Ovary (tissue), 9 donors: ENCODE measurements around the gene NEDD4. TPM values are rescaled to one million over a fixed set of nuclear protein-coding genes. Genes with fewer than 3 reads are reported as not detected.
"Not testable (repeated sequence)": the region's sequence is repeated elsewhere in the genome, so short reads cannot be mapped to it uniquely, and the experiment has no call there.

ENCODE experiments used
- DNase-seq, 5 donors: peaks; one replicate each; pipeline ENCODE4 v3.0.0-alpha.2; 2019 to 2020
- H3K27ac ChIP-seq, 2 donors: fragments of 200-600 bp; one replicate each; pipeline versions ENCODE4 v1.5.1 to v1.8.0; 2019 to 2022
- H3K27me3 ChIP-seq: fragments of 200-600 bp; one replicate; pipeline ENCODE4 v1.8.0; 2022
- H3K36me3 ChIP-seq: fragments of 200-600 bp; sonication (generic); one replicate; pipeline ENCODE4 v1.5.1; 2019
- H3K4me1 ChIP-seq: one replicate; pipeline ENCODE4 v1.8.1; 2013; ENCODE audit warnings: mild to moderate bottlenecking, moderate library complexity; ENCODE audit not compliant: insufficient read depth
- H3K4me3 ChIP-seq: fragments of 200-600 bp; sonication (generic); one replicate; pipeline ENCODE4 v1.5.1; 2017
- H3K9me3 ChIP-seq, 2 donors: fragments of 200-600 bp in 1 of 2; sonication (generic) in 1 of 2; one replicate each; pipeline versions ENCODE4 v1.5.1 to v1.8.1; 2013 to 2019; ENCODE audit warnings: mild to moderate bottlenecking in 1 of 2, moderate library complexity in 1 of 2
- EP300 ChIP-seq: sonication (generic); formaldehyde crosslinking; IDR thresholded peaks from one replicate; pipeline ENCODE4 v1.6.1; 2017; ENCODE audit warnings: antibody characterized with exemption
- POLR2A ChIP-seq: fragments of 450-650 bp; IDR thresholded peaks from one replicate; pipeline ENCODE4 v1.6.1; 2017; ENCODE audit warnings: antibody characterized with exemption, mild to moderate bottlenecking, moderate library complexity
- WGBS, 3 donors: extraction: QIAGEN DNeasy Blood & Tissue Kit in 1 of 3; methylation state at CpG; one replicate each; pipeline versions ENCODE4 v1.1.5 to v1.1.7; 2013 to 2017; 5-methylcytosine and 5-hydroxymethylcytosine counted together
- intact Hi-C, 4 donors: fragments of 100-400 bp; cut with DNase I; formaldehyde crosslinking; loops; one replicate each; pipeline versions ENCODE4 v1.11.0 to v1.15.1; 2022 to 2023
- polyA plus RNA-seq, 2 donors: library from polyadenylated mRNA; stranded (reverse); fragments of 200-250 nt in 1 of 2; fragments of 350-450 nt in 1 of 2; fragmentation: Illumina TruSeq in 1 of 2; extraction: RNeasy Lipid Tissue Mini Kit (QIAGEN cat#74804) in 1 of 2; gene quantifications; one replicate each; pipeline ENCODE4 v1.2.3, GENCODE V29; 2013 to 2014
- total RNA-seq, 7 donors: library from RNA; depleted of rRNA in 2 of 7; stranded (reverse); fragments of >200 nt in 2 of 7; fragmentation: NEBNext Ultra II Directional in 3 of 7; extraction: Animal tissue kit (Norgen Biotek cat#: 25700) in 3 of 7; gene quantifications; one replicate each; pipeline versions ENCODE4 v1.1.0 to v1.2.4, GENCODE V29; 2016 to 2023
- TF ChIP-seq, protein P1 (sequence below), 3 donors: fragments of 450-650 bp in 2 of 3; fragments of 200-600 bp in 1 of 3; IDR thresholded peaks; one replicate each; pipeline versions ENCODE4 v1.5.1 to v1.8.0; 2016 to 2022; ENCODE audit warnings: antibody characterized with exemption in 3 of 3, mild to moderate bottlenecking in 1 of 3
- donor health status: DM: no; HTN: no; CAD: no; lungs with moderate emphysema.
- donor health status: DM: no; HTN: no; CAD: no.
- donor health status: Bipolar disorder and iron deficiency.
- donor health status: DM: yes; HTN: yes; CAD: no.
- donor health status: DM: no; HTN: no; CAD: no.
- donor health status: DM: yes; HTN: yes; CAD: no.

NEDD4 gene
- total and polyA plus RNA-seq, 9 donors = 3.8 to 12.6 (median 10.2) TPM

DNA sequence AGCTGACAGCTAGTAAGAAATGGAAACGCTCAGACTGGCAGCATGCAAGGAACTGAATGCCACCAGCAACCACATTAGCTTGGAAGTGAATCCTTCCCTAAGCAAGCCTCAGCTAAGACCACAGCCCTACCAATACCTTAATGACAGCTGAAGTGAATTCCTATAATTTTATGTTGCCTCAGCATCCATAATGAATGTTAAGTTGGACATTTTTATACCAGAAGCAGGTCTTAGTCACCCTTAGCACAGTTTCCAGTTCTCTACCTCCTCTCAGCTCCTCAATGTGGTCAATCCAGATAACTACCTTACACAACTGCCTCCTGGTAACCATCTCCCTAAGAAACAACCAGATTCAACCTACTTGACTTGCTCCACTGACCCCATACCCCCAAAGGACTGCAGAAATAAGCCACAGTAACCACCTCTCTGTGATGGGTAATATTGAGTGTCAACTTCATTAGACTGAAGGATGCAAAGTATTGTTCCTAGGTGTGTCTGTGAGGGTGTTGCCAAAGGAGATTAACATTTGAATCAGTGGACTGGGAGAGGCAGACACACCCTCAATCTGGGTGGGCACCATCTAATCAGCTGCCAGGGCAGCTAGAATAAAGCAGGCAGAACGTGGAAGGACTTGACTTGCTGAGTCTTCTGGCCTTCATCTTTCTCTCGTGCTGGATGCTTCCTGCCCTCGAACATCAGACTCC is 33.5 kb downstream of the NEDD4 start:
- Histone ChIP-seq H3K9me3 (no peaks in the 10 kb centered on the region), H3K4me3 (no peak overlapping the region), H3K36me3 (no peaks in the 10 kb centered on the region), H3K27me3 (no peaks in the 10 kb centered on the region), H3K4me1 (no peaks in the 10 kb centered on the region), H3K27ac (no peak overlapping the region)
- intact Hi-C loops = no loop called here
- WGBS, 3 donors = 73 to 91% (median 81%) methylated on average over 4 of the region's 4 CpGs
- DNase-seq = no peak
- TF ChIP-seq EP300 (no peak), POLR2A (no peak)
- TF ChIP-seq, protein P1, sequence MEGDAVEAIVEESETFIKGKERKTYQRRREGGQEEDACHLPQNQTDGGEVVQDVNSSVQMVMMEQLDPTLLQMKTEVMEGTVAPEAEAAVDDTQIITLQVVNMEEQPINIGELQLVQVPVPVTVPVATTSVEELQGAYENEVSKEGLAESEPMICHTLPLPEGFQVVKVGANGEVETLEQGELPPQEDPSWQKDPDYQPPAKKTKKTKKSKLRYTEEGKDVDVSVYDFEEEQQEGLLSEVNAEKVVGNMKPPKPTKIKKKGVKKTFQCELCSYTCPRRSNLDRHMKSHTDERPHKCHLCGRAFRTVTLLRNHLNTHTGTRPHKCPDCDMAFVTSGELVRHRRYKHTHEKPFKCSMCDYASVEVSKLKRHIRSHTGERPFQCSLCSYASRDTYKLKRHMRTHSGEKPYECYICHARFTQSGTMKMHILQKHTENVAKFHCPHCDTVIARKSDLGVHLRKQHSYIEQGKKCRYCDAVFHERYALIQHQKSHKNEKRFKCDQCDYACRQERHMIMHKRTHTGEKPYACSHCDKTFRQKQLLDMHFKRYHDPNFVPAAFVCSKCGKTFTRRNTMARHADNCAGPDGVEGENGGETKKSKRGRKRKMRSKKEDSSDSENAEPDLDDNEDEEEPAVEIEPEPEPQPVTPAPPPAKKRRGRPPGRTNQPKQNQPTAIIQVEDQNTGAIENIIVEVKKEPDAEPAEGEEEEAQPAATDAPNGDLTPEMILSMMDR (IDR thresholded peaks at IDR 0.05) = no peak

DNA sequence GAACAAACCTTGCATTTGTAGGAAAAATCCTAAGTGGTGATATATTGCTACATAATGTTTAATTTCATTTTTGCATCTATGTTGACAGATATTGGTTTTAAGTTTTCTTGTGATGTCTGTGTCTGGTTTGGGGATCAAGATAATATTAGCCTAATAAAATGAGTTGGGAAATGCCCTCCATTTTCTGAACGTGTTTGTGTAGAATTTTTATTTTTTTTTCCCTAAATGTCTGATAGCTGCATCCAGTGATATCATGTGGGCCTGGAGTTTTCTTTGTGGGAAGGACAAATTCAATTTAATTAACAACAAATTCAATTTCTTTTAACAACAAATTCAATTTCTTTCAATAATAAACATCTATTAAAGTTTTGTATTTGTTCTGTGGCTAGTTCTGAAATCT is 35.1 kb downstream of the NEDD4 start:
- DNase-seq = no peak
- Histone ChIP-seq H3K27me3 (no peaks in the 10 kb centered on the region), H3K36me3 (no peaks in the 10 kb centered on the region), H3K4me3 (no peak overlapping the region), H3K9me3 (no peaks in the 10 kb centered on the region), H3K27ac (no peak overlapping the region), H3K4me1 (no peaks in the 10 kb centered on the region)
- WGBS, 3 donors = 25 to 49% (median 42%) methylated on average over 1 of the region's 1 CpG
- no peak for TF ChIP-seq POLR2A
- TF ChIP-seq, protein P1 (IDR thresholded peaks at IDR 0.05) = no peak
- no peak for TF ChIP-seq EP300
- intact Hi-C loops = no loop called here

DNA sequence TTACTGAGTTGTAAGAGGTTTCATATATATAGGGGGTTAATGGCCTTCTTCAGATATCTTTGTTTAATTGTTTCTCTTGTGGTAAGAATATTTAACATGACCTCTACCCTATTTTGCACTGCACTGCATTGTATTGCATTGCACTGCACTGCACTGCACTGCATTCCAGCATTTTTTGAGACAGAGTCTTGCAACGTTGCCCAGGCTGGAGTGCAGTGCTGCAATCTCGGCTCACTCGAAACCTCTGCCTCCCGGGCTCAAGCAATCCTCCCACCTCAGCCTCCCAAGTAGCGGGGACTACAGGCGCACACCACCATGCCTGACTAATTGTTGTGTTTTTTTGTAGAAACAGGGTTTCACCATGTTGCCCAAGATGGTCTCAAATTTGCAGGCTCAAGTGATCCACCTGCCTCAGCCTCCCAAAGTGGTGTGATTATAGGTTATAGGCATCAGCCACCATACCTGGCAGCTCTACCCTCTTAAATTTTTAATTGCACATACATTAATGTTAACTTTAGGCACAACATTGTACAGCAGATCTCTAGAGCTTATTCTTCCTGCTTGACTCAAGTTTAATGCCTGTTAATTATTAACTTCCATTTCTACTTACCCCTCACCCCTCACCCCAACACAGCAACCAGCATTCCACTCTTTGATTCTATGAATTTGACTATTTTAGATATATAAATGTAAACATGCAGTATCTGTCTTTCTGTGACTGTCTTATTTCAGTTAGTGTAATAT is 38.4 kb downstream of the NEDD4 start:
- 87 to 92% (median 90%) methylated on average over 6 of the region's 6 CpGs for WGBS, 3 donors

DNA sequence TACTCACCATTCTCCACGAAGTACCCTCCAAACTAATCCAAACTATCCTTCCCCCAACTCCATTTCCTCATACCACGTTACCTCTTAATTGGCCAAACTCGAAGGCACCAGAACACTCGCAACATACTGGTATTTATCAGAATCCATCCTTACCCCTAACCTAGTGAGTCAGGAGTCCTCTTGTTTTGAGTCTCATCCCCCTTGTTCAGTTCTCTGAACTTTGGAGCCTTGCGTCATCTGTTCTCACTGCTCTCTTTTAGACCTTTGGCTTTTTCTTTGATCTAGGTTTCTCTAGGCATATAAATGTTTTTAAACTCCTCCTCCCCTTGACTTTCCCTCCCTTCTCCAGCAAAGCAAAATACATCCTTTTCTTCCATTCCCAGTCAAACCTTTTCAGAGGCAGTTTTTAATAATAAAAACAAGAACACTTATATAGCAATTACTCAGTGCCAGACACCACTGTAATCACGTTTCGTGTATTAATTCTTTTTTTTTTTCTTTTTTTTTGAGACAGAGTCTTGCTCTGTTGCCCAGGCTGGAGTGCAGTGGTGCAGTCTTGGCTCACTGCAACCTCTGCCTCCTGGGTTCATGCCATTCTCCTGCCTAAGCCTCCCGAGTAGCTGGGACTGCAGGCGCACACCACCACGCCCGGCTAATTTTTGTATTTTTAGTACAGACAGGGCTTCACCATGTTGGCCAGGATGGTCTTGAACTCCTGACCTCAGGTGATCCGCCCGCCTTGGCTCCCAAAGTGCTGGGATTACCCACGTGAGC is 40.7 kb downstream of the NEDD4 start:
- H3K36me3 ChIP-seq, DNase-seq, H3K4me3 ChIP-seq, H3K27me3 ChIP-seq, intact Hi-C loops, H3K27ac ChIP-seq, H3K4me1 ChIP-seq, H3K9me3 ChIP-seq: not testable (repeated sequence)
- 92 to 93% (median 92%) methylated on average over 14 of the region's 14 CpGs for WGBS, 3 donors

More for the DNA sequence above, 38.4 kb downstream of the NEDD4 start:
- H3K9me3 ChIP-seq = no peaks in the 10 kb centered on the region
- no peaks in the 10 kb centered on the region for H3K27me3 ChIP-seq
- no peak overlapping the region for H3K4me3 ChIP-seq
- no peak overlapping the region for H3K27ac ChIP-seq
- intact Hi-C loops = no loop called here
- TF ChIP-seq, protein P1 (IDR thresholded peaks at IDR 0.05) = no peak
- no peaks in the 10 kb centered on the region for H3K36me3 ChIP-seq
- H3K4me1 ChIP-seq = no peaks in the 10 kb centered on the region
- no peak for DNase-seq

DNA sequence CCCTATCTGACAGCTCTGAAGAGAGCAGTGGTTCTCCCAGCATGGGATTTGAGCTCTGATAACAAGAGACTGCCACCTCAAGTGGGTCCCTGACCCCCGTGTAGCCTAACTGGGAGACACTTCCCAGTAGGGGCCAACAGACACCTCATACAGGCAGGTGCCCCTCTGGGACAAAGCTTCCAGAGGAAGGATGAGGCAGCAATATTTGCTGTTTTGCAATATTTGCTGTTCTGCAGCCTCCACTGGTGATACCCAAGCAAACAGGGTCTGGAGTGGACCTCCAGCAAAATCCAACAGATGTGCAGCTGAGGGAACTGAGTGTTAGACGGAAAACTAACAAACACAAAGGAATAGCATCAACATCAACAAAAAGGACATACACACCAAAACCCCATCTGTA is 48.8 kb downstream of the NEDD4 start:
- intact Hi-C loops, H3K9me3 ChIP-seq, DNase-seq, H3K27ac ChIP-seq, H3K4me1 ChIP-seq, H3K36me3 ChIP-seq, H3K4me3 ChIP-seq, H3K27me3 ChIP-seq: not testable (repeated sequence)
- 89 to 98% (median 98%) methylated on average over 2 of the region's 2 CpGs for WGBS, 3 donors
